D721Med (cell line): ENCODE measurements around the gene GAS2L3.

ENCODE experiments used
- DNase-seq: peaks from one replicate; pipeline ENCODE4 v3.0.0; 2011; ENCODE audit warnings: low spot score; ENCODE audit not compliant: insufficient read length
- FAIRE-seq: peaks from 2 replicates; lab custom pipeline; 2011; peaks lifted over from hg19 to GRCh38; lab: Jason Lieb, UNC
- CTCF ChIP-seq: IDR thresholded peaks from 2 replicates; pipeline ENCODE4 v1.5.1; 2012; ENCODE audit warnings: mild to moderate bottlenecking, control low read depth; ENCODE audit not compliant: insufficient read depth; ENCODE audit errors: missing control alignments

Gene GAS2L3

GRCh38 chr12:100574187-100575074 lies 947 bp downstream of the GAS2L3 start:
- no peak for DNase-seq
- no peak for TF ChIP-seq CTCF
- no peak for FAIRE-seq

- FAIRE-seq (no peak), DNase-seq (no peak)
- TF ChIP-seq CTCF, result no peak
Measured at GRCh38 chr12:100576331-100577036, 3.0 kb downstream of the GAS2L3 start.

GRCh38 chr12:100578923-100579322 lies 5.4 kb downstream of the GAS2L3 start:
- no peak for TF ChIP-seq CTCF
- DNase-seq (no peak), FAIRE-seq (no peak)

GRCh38 chr12:100579844-100580243 lies 6.4 kb downstream of the GAS2L3 start:
- FAIRE-seq (no peak), DNase-seq (no peak)
- TF ChIP-seq CTCF, result no peak

GRCh38 chr12:100584256-100584655 lies 10.8 kb downstream of the GAS2L3 start:
- DNase-seq (no peak), FAIRE-seq (no peak)
- no peak for TF ChIP-seq CTCF

- no peak for TF ChIP-seq CTCF
- FAIRE-seq, result no peak
- no peak for DNase-seq
Measured at GRCh38 chr12:100591979-100592378, 18.5 kb downstream of the GAS2L3 start.
